HCT116 (cell line): ENCODE results near the gene OGFOD2. TPM values are rescaled to one million over a fixed set of nuclear protein-coding genes. Genes with fewer than 3 reads are reported as not detected.

Source experiments
- ATAC-seq: fragments of 200-7000 bp; cut with Tn5 transposase; 2 replicates; pipeline ENCODE4 v1.9.1; 2020; ENCODE audit warnings: mild to moderate bottlenecking, moderate library complexity
- BruUV-seq: library from RNA; stranded (reverse); fragments of 400-500 nt; replicated peaks from 2 replicates; lab custom pipeline; 2021; lab: Mats Ljungman, UMichigan
- CTCF ChIA-PET: fragments of 300-600 bp; sonication (Branson Sonifier 250); formaldehyde crosslinking; loops from one replicate; lab custom pipeline; 2021; ENCODE audit warnings: antibody characterized with exemption; lab: Charles Lee
- POLR2A ChIA-PET: fragments of 300-600, 350-600 bp; sonication (Branson Sonifier 250); formaldehyde crosslinking; loops from one replicate; lab custom pipeline; 2021; ENCODE audit warnings: antibody characterized with exemption; lab: Charles Lee
- RAD21 ChIA-PET, 2 experiments: fragments of 300-600 bp; sonication (Branson Sonifier 250); formaldehyde crosslinking; loops; one replicate each; lab custom pipeline; 2023; ENCODE audit warnings: low total read pairs in 2 of 2; ENCODE audit not compliant: uncharacterized antibody in 2 of 2, unreplicated experiment in 2 of 2, low non-redundant PET in 1 of 2; lab: Charles Lee
- DNase-seq: peaks from one replicate; pipeline ENCODE4 v3.0.0-alpha.2; 2010; ENCODE audit warnings: low read depth, low spot score
- H2AFZ ChIP-seq: fragments of 200-600 bp; shearing (Covaris generic), sonication (generic); 2 replicates; pipeline ENCODE4 v1.6.1; 2017; ENCODE audit warnings: low read depth, mixed run types, mixed read lengths, antibody characterized with exemption, low read length; ENCODE audit not compliant: poor library complexity, severe bottlenecking
- H3K27ac ChIP-seq: 2 replicates; pipeline ENCODE4 v1.5.1; 2012; ENCODE audit warnings: low read depth, low read length
- H3K27me3 ChIP-seq: fragments of 200-600 bp; sonication (generic); 2 replicates; pipeline ENCODE4 v1.6.1; 2016; ENCODE audit warnings: mixed run types, low read length, mixed read lengths; ENCODE audit not compliant: insufficient read depth
- H3K36me3 ChIP-seq, 2 experiments: fragments of 200-500 bp in 1 of 2; fragments of 200-600 bp in 1 of 2; sonication (Bioruptor generic) in 1 of 2; sonication (generic) in 1 of 2; 2 replicates each; pipeline versions ENCODE4 v1.5.1 to v1.6.1; 2014 to 2016; ENCODE audit warnings: low read length in 2 of 2, inconsistent platforms in 1 of 2, mixed read lengths in 1 of 2, mixed run types in 1 of 2; ENCODE audit not compliant: insufficient read depth in 2 of 2, control insufficient read depth in 1 of 2
- H3K4me1 ChIP-seq, 2 experiments: fragments of 200-600 bp in 1 of 2; sonication (generic) in 1 of 2; 2 replicates each; pipeline versions ENCODE4 v1.5.1 to v1.6.1; 2012 to 2017; ENCODE audit warnings: low read length in 2 of 2, inconsistent platforms in 1 of 2, mild to moderate bottlenecking in 1 of 2, mixed read lengths in 1 of 2, mixed run types in 1 of 2, moderate library complexity in 1 of 2; ENCODE audit not compliant: insufficient read depth in 2 of 2, control insufficient read depth in 1 of 2
- H3K4me2 ChIP-seq: fragments of 200-600 bp; sonication (generic); 2 replicates; pipeline ENCODE4 v1.6.1; 2017; ENCODE audit warnings: mixed run types, low read length, mixed read lengths
- H3K4me3 ChIP-seq, 2 experiments: fragments of 200-600 bp in 1 of 2; sonication (generic) in 1 of 2; replicated peaks in 1 of 2; 2 replicates each; pipeline ENCODE4 v1.5.1; 2011 to 2016; ENCODE audit warnings: low read length in 2 of 2, control low read depth in 1 of 2, low read depth in 1 of 2, mild to moderate bottlenecking in 1 of 2, mixed read lengths in 1 of 2, mixed run types in 1 of 2
- H3K79me2 ChIP-seq: fragments of 200-600 bp; sonication (generic); 2 replicates; pipeline ENCODE4 v1.6.1; 2017; ENCODE audit warnings: mild to moderate bottlenecking, mixed run types, low read length, moderate library complexity, mixed read lengths; ENCODE audit not compliant: insufficient read depth
- H3K9ac ChIP-seq: fragments of 200-600 bp; sonication (generic); 2 replicates; pipeline ENCODE4 v1.6.1; 2016; ENCODE audit warnings: low read length, mixed read lengths
- H3K9me2 ChIP-seq: fragments of 200-600 bp; sonication (generic), shearing (Covaris generic); 2 replicates; pipeline ENCODE4 v1.6.1; 2017; ENCODE audit warnings: mixed run types, mild to moderate bottlenecking, moderate library complexity; ENCODE audit not compliant: insufficient read depth
- H3K9me3 ChIP-seq, 2 experiments: fragments of 200-500 bp in 1 of 2; fragments of 200-600 bp in 1 of 2; sonication (Bioruptor generic) in 1 of 2; sonication (generic) in 1 of 2; 2 replicates each; pipeline ENCODE4 v1.6.1; 2014 to 2017; ENCODE audit warnings: low read length in 2 of 2, mixed read lengths in 2 of 2, inconsistent platforms in 1 of 2, low read depth in 1 of 2, mild to moderate bottlenecking in 1 of 2, mixed run types in 1 of 2, moderate library complexity in 1 of 2; ENCODE audit not compliant: control insufficient read depth in 1 of 2, insufficient read depth in 1 of 2
- H4K20me1 ChIP-seq: fragments of 200-600 bp; sonication (generic), shearing (Covaris generic); 2 replicates; pipeline ENCODE4 v1.6.1; 2017; ENCODE audit warnings: mixed run types, mild to moderate bottlenecking, moderate library complexity; ENCODE audit not compliant: insufficient read depth
- ATF3 ChIP-seq: IDR thresholded peaks from 2 replicates; pipeline ENCODE4 v1.6.1; 2012
- CEBPB ChIP-seq: IDR thresholded peaks from 2 replicates; pipeline ENCODE4 v1.6.1; 2012; ENCODE audit warnings: low read depth
- ELF1 ChIP-seq: IDR thresholded peaks from 2 replicates; pipeline ENCODE4 v1.6.1; 2012; ENCODE audit warnings: low read depth, borderline replicate concordance
- EZH2phosphoT487 ChIP-seq: fragments of 200-600 bp; IDR thresholded peaks from 2 replicates; pipeline ENCODE4 v1.6.1; 2018; ENCODE audit warnings: antibody characterized with exemption, borderline replicate concordance
- FOSL1 ChIP-seq: IDR thresholded peaks from 2 replicates; pipeline ENCODE4 v1.6.1; 2012; ENCODE audit warnings: low read depth
- POLR2A ChIP-seq: IDR thresholded peaks from 2 replicates; pipeline ENCODE4 v1.7.0; 2011; ENCODE audit warnings: borderline replicate concordance; ENCODE audit not compliant: insufficient read depth, insufficient read length; ENCODE audit errors: extremely low read depth
- RAD21 ChIP-seq: IDR thresholded peaks from 2 replicates; pipeline ENCODE4 v1.6.1; 2012; ENCODE audit warnings: low read depth, mild to moderate bottlenecking
- SP1 ChIP-seq: IDR thresholded peaks from 2 replicates; pipeline ENCODE4 v1.6.1; 2012; ENCODE audit warnings: low read depth
- SRF ChIP-seq: IDR thresholded peaks from 2 replicates; pipeline ENCODE4 v1.6.1; 2012; ENCODE audit warnings: low read depth
- ZNF274 ChIP-seq: fragments of 200-500 bp; sonication (Bioruptor generic); IDR thresholded peaks from 2 replicates; pipeline ENCODE4 v1.6.1; 2014; ENCODE audit warnings: mild to moderate bottlenecking, low read depth, low read length, inconsistent platforms
- intact Hi-C: fragments of 100-400 bp; cut with micrococcal nuclease; formaldehyde crosslinking; loops from 2 replicates; pipeline ENCODE4 v1.10.0; 2022
- total RNA-seq: library from RNA; stranded (reverse); gene quantifications from one replicate; pipeline ENCODE4 v1.2.1, GENCODE V29; 2021; ENCODE audit not compliant: unreplicated experiment
- TF ChIP-seq, protein P1 (sequence below): IDR thresholded peaks from 2 replicates; pipeline ENCODE4 v1.6.1; 2011; ENCODE audit warnings: mild to moderate bottlenecking, low read length, moderate library complexity; ENCODE audit not compliant: insufficient replicate concordance; ENCODE audit errors: extremely low read depth
- TF ChIP-seq, protein P2 (sequence below): IDR thresholded peaks from 2 replicates; pipeline ENCODE4 v1.6.1; 2012; ENCODE audit warnings: low read depth

Gene OGFOD2
- total RNA-seq, 1 experiment from 2014 or later, result 29.5 TPM

DNA sequence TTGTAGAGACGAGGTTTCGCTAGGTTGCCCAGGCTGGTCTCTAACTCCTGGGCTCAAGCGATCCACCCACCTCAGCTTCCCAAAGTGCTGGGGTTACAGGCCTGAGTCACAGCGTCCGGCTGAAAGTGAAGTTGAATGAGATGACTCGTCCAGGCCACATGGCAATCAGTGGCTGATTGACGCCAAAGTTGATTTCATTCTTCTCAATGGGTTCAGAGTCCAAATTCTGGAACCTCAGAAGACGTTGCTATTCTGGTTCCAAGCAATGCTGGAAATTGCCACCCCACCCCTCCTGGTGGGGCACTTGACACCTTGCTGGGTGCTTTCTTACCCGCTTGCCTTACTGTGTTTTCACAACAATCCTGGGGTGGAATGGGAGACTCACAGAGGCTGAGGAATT is 23.6 kb upstream of the OGFOD2 start:
- Histone ChIP-seq H3K9me3 (no peaks in the 10 kb centered on the region), H3K9me2 (no peaks in the 10 kb centered on the region), H3K27me3 (no peaks in the 10 kb centered on the region), H2AFZ (no peak overlapping the region), H3K27ac (0 out of 2 replicates have a peak overlapping the region, but pooled peaks have one; percentile 4), H3K79me2 (no peaks in the 10 kb centered on the region), H3K4me2 (peak overlapping the region; percentile 50), H3K4me3 (no peak overlapping the region), H3K9ac (peak overlapping the region; percentile 32), H4K20me1 (no peaks in the 10 kb centered on the region), H3K36me3 (no peaks in the 10 kb centered on the region), H3K4me1 (peaks cover 19 to 40% of the 10 kb centered on the region in 2 experiments)
- RAD21 ChIA-PET, result interaction anchor here (1.0 kb wide), 2 partner anchors 53 to 87 kb away, joined by 3 to 4 read pairs; no protein-coding TSS in a partner anchor
- intact Hi-C loops, result loop anchor here (5.0 kb wide), 1 partner anchor 314 kb away; no protein-coding TSS in a partner anchor
- ATAC-seq, result no peak
- POLR2A ChIA-PET, result interaction anchor here (0.7 kb wide), 1 partner anchor 172 kb away, joined by 3 read pairs; no protein-coding TSS in a partner anchor
- no peak for TF ChIP-seq POLR2A
- TF ChIP-seq CEBPB, result no peak
- TF ChIP-seq, protein P1, sequence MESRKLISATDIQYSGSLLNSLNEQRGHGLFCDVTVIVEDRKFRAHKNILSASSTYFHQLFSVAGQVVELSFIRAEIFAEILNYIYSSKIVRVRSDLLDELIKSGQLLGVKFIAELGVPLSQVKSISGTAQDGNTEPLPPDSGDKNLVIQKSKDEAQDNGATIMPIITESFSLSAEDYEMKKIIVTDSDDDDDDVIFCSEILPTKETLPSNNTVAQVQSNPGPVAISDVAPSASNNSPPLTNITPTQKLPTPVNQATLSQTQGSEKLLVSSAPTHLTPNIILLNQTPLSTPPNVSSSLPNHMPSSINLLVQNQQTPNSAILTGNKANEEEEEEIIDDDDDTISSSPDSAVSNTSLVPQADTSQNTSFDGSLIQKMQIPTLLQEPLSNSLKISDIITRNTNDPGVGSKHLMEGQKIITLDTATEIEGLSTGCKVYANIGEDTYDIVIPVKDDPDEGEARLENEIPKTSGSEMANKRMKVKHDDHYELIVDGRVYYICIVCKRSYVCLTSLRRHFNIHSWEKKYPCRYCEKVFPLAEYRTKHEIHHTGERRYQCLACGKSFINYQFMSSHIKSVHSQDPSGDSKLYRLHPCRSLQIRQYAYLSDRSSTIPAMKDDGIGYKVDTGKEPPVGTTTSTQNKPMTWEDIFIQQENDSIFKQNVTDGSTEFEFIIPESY, result no peak
- TF ChIP-seq SRF, result no peak
- TF ChIP-seq EZH2phosphoT487, result no peak
- no peak for TF ChIP-seq RAD21
- TF ChIP-seq ZNF274, result no peak
- no peak for TF ChIP-seq SP1
- no peak for TF ChIP-seq ELF1
- TF ChIP-seq, protein P2, sequence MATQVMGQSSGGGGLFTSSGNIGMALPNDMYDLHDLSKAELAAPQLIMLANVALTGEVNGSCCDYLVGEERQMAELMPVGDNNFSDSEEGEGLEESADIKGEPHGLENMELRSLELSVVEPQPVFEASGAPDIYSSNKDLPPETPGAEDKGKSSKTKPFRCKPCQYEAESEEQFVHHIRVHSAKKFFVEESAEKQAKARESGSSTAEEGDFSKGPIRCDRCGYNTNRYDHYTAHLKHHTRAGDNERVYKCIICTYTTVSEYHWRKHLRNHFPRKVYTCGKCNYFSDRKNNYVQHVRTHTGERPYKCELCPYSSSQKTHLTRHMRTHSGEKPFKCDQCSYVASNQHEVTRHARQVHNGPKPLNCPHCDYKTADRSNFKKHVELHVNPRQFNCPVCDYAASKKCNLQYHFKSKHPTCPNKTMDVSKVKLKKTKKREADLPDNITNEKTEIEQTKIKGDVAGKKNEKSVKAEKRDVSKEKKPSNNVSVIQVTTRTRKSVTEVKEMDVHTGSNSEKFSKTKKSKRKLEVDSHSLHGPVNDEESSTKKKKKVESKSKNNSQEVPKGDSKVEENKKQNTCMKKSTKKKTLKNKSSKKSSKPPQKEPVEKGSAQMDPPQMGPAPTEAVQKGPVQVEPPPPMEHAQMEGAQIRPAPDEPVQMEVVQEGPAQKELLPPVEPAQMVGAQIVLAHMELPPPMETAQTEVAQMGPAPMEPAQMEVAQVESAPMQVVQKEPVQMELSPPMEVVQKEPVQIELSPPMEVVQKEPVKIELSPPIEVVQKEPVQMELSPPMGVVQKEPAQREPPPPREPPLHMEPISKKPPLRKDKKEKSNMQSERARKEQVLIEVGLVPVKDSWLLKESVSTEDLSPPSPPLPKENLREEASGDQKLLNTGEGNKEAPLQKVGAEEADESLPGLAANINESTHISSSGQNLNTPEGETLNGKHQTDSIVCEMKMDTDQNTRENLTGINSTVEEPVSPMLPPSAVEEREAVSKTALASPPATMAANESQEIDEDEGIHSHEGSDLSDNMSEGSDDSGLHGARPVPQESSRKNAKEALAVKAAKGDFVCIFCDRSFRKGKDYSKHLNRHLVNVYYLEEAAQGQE, result no peak
- no peak for TF ChIP-seq FOSL1
- no peak for TF ChIP-seq ATF3
- CTCF ChIA-PET, result interaction anchor here (1.1 to 3.0 kb wide), 4 partner anchors 14 to 287 kb away, joined by 3 to 17 read pairs (median 4); no protein-coding TSS in a partner anchor
- DNase-seq, result peak; percentile 37
- no TSS peak for BruUV-seq
